GM18502 (cell line): ENCODE measurements around the gene GRID2.
A peak's percentile ranks its signal among the peaks of the same experiment; 100 is the strongest.
"Not testable (repeated sequence)": the region's sequence is repeated elsewhere in the genome, so short reads cannot be mapped to it uniquely, and the experiment has no call there.

ENCODE experiments used
- ATAC-seq: cut with Tn5 transposase; IDR thresholded peaks from one replicate; pipeline ENCODE4 v1.9.1; 2021; ENCODE audit warnings: mild to moderate bottlenecking; ENCODE audit not compliant: unreplicated experiment, poor library complexity

GRID2 gene

DNA sequence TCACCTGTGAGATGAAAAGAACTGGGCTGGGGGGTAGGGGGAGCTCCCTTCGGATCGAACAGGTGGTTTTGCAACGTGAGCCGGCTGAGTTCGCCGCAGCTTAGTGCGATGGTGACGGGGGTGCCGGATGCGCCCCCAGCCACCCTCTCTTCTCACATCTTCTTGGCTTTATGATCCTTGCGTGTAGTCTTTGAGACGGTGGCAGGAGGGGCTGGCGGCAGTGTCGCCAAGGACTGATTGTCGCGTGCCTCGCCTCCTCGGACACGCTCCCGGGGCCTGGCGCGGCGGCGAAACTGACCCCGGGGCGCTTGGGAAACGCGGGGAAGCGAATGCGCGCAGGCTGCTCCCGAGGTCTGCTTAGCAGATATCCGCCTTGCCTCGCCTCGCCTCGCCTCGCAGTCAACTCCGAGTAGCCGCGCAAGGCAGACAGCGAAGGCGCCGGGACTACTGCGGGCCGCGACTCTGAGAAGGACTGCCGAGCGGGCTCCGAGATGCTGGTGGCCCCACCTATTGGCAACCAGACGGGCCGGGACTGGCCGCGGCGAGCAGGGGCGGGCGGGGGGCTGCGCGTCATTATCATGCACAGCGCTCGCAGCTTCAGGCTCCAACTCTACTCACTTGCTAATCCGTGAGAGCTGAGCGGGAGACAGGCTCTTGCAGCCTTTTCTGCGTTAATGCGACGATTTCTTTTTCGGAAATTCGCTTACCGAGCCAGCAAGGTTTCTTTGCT is 1.5 kb downstream of the GRID2 start:
- ATAC-seq = no peak

DNA sequence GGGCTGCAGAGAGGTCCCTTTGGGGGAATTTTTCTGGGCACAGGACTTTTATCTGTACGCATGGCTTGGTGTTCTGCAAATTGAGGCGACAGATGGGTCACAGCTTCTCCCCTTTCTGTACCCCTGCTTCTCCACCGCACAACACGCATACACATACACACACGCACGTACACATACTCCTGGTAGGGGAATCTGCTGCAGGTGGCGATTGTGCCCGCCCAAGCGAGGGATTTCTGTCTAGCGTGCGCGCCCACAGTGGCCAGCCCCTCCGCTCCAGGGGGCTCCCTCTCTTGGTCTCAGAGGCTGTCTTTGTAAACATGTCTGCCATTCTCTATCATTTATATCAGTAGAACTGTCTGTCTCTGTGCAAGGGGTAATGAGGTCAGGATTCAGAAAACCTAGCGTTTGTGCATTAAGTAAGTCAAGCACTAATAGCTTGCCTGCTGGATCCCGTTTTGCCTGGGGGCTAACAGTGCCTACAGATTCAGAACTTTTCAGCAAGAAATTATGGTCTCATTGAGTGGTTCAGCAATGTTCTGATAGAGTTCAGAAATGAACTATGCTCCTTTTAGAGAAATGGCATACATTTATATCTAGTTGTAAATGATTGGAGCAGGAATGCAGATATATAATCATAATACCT is 2.2 kb downstream of the GRID2 start:
- ATAC-seq = no peak

DNA sequence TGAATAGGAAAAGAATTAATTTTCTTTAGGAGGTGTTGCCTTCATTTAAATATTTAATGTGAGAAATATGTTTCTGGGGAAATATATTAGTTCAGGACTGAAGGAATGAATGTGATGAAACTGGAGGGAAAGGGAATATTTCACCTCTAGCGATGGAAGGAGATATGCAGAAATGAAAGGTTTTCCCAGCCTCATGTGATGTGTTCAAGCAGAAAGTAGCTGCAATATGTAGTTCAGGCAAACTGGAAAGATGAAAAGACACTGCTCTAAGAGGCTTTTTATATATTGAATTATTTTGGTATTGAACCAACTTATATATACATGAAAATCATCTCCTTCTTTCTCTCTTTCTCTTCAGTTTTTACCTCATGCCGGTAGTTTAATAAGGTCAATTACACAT is 3.4 kb downstream of the GRID2 start:
- no peak for ATAC-seq

DNA sequence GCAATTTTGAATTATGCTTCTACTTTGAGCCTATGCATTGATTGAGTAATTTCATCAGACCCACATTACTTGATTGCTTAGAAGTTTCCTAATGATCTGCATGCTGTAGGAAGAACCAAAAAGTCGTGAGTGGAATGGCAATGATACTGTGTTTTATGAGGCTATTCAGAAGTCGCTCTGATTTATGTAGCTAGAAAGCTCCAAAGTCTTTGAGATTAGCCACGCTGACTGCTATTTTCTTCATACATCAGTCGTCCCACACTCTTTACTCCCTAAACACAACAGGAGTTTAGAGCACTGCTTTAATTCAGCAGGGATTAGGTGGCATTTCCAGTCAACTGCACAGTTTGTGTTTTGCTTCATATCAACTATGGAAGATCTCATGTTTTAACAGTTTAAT is 4.1 kb downstream of the GRID2 start:
- no peak for ATAC-seq

DNA sequence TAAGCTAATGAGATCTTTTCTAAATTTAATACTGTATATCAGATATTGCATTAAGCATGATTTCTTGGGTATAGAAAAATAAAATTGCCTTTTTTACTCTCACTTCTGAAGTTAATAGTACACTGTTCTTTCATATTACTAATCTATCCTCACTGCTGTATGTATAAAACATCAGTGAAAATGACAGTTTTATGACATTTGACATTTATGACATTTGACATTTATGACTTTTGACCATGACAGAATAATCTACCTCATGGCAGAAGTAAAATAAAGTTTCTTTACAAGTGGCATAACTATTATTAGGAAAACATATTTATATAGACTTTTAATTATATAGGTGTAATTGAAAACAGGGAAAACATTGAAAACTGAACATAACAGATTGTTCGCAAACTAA is 13.3 kb downstream of the GRID2 start:
- ATAC-seq = no peak

DNA sequence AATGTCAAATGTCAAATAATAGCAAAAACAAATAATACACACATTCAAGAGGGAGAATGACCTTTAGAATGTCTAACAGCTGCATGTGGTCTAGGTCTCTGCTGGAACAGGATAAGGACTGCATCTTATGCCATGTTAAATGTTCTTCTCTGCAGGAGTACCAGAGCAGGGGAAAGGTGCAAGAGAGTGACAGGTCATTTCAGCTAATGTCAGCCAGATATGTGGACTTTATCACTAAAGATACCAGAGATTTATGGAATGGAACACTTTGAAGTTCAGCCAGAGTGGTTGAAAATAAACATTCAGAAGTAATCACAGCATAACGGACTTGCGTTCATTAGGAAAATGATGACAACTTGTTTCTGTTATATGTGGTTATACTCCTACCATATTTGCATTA is 24.3 kb downstream of the GRID2 start:
- ATAC-seq = no peak

DNA sequence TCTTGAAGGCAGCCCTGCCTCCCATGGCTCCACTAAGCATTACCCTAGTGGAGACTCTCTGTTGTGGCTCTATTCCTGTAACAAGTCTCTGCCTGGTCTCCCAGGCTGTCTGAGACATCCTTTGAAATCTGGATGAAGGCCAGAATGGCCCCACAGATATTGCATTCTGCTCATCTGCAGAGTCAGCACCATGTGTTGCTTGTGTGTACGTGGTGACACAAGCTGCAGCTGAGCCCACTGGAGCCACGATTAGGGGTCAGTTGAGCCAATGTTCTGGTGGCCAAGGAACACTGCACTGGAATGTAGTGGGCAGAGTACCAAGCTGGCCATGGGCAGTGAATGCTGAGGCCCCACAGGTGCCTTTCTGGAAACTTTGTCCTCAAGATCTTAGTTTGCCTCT is 29.2 kb downstream of the GRID2 start:
- no peak for ATAC-seq

DNA sequence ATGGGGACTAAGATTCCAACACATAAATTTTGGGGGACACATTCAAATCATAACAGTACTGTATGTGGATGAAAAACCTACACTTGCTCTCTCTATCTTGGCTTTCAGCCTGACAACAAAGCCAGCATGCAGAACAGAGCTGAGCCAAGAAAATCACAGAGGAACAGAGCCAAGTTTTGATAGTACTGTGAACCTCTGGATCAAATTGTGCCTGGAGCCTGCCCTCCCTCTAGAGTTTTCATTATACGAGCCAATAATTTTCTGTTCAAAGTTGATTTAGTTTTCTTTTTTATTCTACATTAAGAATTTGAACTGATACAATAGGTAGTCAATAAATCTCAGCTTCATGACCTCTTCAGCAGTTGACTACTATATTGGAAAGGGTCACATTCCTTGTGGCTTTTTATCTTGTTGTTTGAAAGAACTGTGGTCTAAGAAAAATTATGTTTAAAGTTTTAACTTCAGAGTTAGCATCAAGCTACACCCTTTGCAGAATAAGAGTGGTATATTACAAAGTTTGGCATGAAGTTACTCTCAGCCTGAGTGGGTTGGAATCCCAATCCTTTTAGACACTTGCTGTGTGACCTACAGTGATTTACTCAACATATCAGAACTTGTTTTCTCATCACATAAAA is 31.1 kb downstream of the GRID2 start:
- ATAC-seq = no peak

DNA sequence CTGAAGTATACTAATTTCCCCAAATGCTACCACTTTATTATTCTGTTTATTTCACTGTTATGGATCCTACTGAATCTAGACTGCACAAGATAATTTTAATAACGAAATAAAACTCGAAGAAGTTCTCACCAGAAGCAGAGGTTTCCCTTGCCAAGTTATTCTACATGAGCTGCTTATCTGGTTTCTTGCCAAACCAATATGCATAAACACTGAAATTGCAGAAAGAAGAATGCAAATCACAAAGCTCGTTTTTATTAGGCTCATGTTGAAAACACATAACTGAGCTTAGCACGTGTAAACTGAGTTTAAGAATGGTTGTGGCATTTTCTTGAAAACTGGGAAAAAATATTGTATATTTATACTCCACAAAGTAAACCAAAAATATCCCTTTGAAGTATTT is 35.9 kb downstream of the GRID2 start:
- no peak for ATAC-seq

DNA sequence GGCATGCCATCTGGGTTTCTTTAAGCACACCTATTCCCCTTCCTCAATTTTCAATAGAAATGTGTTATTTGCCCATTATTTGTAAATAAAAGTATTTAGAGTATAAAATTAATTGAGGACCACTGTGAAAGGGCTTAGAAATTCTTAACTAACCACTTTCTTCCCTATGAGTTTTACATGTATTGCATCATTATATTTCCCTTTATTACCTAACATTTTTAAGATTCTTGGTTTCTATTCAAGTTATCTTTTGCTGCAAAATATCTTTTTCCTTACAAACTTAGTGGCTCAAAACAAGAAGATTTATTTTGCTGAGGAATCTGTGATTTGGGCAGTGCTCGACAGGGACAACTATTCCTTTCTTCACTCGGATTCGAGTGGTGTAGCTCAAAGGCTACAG is 40.5 kb downstream of the GRID2 start:
- ATAC-seq = no peak

DNA sequence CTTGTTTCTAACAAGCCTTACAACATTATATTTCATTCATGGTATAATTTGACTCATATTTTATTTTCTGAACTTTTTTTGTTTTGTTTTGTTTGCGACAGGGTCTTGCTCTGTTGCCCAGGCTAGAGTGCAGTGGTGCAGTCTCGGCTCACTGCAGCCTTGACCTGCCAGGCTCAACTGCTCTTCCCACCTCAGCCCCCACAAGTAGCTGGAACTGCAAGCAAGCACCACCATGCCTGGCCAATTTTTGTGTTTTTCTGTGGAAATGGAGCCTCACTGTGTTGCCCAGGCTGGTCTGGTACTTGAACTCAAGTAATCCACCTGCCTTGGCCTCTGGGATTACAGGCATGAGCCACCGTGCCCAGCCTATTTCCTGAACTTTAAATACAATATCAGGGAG is 42.5 kb downstream of the GRID2 start:
- no peak for ATAC-seq

DNA sequence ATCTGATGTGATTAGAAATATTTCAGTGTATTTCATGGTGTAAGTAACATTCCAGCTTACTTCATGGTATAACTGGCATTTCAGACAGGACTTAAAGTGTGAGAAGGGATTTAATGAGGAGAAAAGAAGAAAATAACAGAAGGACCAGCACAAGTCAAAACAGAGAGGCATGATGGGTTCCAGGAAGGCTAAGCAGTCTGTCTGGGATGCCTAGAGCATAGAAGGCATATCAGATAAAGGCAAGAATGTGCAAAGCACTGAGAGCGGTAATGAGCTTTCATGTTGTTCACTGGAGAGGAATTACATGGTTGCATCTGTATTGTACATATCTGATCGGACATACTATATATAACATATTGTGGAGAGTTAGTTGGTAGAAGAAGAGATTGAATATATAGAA is 54.2 kb downstream of the GRID2 start:
- no peak for ATAC-seq

DNA sequence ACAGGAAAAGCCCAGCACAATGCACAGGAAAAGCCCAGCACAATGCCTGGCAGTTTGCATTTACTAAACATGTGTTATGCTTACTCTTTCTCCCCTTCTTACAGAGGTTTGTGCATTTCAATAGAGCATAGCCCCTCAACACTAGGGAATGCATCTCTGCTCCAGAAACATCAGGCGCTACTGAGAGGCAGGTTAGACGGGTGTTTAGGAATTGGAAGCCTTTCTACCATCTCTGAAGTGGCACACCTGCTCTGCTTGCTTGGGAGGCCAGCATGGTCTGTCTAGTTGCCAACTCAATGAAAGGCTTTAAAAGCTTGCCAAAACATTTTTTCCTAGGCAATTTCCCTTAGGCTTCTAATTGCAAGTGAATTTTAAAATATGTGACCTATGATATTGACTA is 55.7 kb downstream of the GRID2 start:
- ATAC-seq = no peak

DNA sequence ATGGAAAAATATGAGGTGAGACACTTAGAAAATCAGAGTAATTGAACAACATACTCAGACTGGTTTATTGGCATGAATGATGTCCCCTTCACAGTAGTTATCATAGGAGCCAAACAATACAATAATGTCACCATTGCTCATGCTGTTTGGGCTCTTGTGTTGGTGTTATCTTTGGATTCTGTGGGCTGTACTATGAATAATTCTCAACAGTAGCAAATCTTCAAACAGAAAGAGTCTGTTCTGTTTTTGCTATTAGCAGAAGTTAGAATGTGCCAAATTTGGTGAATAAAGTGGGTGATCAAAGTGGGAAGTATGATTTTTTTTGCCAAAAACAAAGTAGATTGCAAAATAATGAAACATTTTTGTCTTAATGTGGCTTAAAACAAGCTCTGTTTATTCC is 58.3 kb downstream of the GRID2 start:
- ATAC-seq = no peak

DNA sequence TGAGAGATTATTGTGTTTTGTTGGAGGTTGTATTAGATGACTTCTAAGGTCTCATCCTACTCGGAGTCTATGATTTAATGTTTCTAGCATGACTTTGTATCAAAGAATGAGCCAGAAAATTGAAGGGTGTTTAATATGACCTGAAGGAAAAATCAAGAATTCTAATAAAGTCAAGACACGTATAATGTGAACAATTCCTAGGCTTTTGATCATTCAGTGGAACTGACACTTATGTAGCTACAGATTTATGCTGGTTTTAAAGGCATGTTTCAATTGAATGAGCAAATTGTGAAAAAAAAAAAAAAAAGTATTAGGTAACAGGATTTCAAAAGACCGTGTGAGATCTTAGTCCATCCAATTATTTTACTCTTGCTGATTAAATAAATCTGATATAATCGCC is 64.9 kb downstream of the GRID2 start:
- ATAC-seq = no peak

DNA sequence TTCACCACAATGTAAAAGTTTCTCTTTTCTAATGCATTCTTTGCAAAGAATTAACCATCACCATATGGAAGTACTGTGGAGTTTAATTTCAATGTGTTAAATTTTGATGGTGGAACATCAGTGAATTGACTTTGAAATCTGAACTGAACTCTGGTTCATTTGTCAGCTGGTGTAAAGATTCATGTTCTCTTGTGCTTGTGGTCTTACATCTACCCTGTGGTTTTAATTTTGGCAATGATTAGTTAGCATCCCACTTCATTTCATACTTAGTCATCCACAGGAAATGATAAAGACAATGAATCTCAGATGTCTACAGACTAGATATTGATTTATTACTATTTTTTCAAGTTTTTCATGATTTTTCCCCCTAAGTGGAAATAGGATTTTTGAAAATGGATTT is 77.8 kb downstream of the GRID2 start:
- ATAC-seq = no peak

DNA sequence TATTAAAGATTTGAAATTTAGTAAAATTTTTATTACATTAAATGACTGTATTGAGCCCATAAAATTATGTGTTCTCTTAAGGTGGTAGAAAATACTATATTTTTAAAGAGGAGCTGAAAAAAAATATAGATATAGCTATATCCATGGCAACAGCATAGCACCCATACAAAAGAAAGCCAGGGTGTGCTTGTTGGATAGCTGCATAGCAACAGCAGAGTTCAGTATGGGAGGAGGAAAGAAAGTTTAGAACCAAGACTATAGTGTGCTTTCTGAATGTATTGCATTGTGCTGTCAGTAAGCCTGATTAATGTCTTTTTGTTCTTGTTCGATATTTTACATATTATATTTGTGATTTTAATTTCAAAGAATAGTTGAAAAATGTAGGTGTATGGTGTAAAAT is 78.4 kb downstream of the GRID2 start:
- no peak for ATAC-seq

DNA sequence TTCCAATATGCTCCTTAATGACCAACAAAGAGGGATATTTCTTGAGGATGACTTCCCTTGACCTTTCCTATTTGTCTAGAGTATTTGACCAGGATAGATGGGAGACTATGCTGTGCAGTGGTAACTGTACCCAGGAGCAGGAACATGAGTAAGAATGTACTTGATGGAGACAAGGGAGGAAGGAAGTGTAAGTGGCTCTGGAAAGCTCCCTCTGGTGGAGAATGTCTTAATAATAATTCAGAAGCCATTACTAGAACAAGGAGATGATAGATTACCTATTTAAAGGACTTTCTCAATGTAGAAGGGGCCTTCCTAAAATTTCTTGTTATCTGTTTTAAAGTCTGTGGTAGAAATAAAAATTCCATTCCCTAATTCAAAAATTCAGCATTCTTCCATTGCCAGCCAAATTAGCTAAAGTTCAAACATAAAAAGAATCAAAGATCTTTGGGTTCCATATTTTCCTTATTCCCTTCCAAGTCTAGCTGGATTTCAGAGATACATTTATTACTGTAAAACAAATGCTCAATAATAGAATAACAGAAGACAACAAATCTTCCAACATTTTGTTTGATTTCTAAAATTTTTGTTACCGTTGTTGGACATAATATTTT is 83.8 kb downstream of the GRID2 start:
- peak; percentile 89 for ATAC-seq

DNA sequence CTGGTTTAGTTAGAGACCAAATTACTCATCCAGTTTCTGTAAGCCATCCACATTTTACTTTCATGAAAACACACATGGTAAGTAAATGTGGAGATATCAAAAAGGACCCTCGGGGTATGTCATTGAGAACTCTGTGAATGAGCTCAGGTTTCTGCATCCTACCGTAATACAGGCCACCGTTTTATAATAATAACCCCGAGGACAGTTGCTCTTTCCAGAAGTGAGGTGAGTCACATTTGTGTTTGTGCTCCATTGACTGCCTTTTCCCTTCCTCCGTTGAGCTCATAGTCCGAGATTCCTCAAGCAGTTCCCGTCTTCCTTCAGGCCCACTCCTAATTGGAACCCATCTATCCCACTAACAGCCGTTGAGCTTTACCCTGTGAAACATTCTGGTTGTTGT is 95.3 kb downstream of the GRID2 start:
- ATAC-seq = no peak

DNA sequence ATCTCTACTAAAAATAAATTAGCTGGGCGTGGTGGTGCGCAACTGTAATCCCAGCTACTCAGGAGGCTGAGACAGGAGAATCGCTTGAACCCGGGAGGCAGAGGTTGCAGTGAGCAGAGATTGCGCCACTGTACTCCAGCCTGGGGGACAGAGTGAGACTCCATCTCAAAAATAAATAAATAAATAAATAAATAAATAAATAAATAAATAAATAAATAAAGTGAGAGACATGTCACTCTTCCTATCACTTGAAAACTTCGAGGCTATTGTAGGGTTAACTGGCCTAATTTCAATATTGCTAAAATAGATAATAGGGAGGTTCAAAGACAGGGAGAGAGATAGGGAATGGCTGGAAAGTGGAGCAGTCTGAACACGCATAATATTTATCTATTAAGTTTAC is 99.8 kb downstream of the GRID2 start:
- not testable (repeated sequence) for ATAC-seq

DNA sequence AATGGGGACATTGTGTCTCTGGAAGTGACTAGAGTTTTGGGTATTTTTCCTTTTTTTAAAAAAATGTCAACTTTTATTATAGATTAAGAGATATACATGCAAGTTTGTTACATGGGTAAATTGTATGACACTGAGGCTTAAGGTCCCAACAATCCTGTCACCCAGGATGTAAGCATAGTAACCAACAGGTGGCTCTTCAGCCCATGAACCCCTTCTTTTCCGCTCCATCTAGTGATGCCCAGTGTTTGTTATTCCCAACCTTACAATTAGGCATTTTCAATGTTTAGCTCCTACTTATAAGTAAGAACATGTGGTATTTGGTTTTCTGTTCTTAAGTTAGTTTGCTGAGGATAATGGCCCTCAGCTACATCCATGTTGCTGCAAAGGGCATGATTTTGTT is 102.7 kb downstream of the GRID2 start:
- ATAC-seq = no peak
